IMR-90 (cell line): ENCODE data around the gene ESR1. TPM values are rescaled to one million over a fixed set of nuclear protein-coding genes. Genes with fewer than 3 reads are reported as not detected.

Experiments used
- ATAC-seq: fragments of 200-7000 bp; cut with Tn5 transposase; 2 replicates; pipeline ENCODE4 v1.9.1; 2020; ENCODE audit warnings: low read depth, mild to moderate bottlenecking, moderate library complexity
- BruUV-seq: library from RNA; stranded (reverse); fragments of 400-500 nt; replicated peaks from 2 replicates; lab custom pipeline; 2021; lab: Mats Ljungman, UMichigan
- CTCF ChIA-PET: fragments of 300-600 bp; formaldehyde crosslinking; extraction: SDS; loops from one replicate; lab custom pipeline; 2021; ENCODE audit warnings: antibody characterized with exemption; lab: Yijun Ruan, JAX
- POLR2A ChIA-PET: fragments of 300-600 bp; sonication (Branson Sonifier 250); formaldehyde crosslinking; loops from one replicate; lab custom pipeline; 2022; ENCODE audit warnings: antibody characterized with exemption; ENCODE audit not compliant: unreplicated experiment; lab: Charles Lee
- DNase-seq: peaks from one replicate; pipeline ENCODE4 v3.0.0; 2013
- H2AFZ ChIP-seq: replicated peaks from 2 replicates; pipeline ENCODE3; 2013; ENCODE audit warnings: low read length, mild to moderate bottlenecking; ENCODE audit not compliant: poor library complexity
- H2AK5ac ChIP-seq: 2 replicates; pipeline ENCODE4 v1.6.1; 2013; ENCODE audit warnings: low read depth, low read length, inconsistent platforms
- H2AK9ac ChIP-seq: replicated peaks from 2 replicates; pipeline ENCODE3; 2013; ENCODE audit warnings: mild to moderate bottlenecking, low read depth, low read length, moderate library complexity; ENCODE audit not compliant: poor library complexity
- H2BK120ac ChIP-seq: 2 replicates; pipeline ENCODE4 v1.6.1; 2013; ENCODE audit warnings: low read depth, low read length, inconsistent platforms
- H2BK15ac ChIP-seq: 3 replicates; pipeline ENCODE4 v1.6.1; 2013; ENCODE audit warnings: low read depth, low read length, inconsistent platforms
- H2BK20ac ChIP-seq: 2 replicates; pipeline ENCODE4 v1.6.1; 2013; ENCODE audit warnings: low read depth, mild to moderate bottlenecking, inconsistent platforms, low read length, moderate library complexity
- H2BK5ac ChIP-seq: 2 replicates; pipeline ENCODE4 v1.6.1; 2013; ENCODE audit warnings: mild to moderate bottlenecking, low read depth, low read length, inconsistent platforms; ENCODE audit not compliant: poor library complexity, severe bottlenecking
- H3K14ac ChIP-seq: replicated peaks from 2 replicates; pipeline ENCODE4 v1.6.1; 2013; ENCODE audit warnings: low read depth, low read length, inconsistent platforms
- H3K18ac ChIP-seq: 2 replicates; pipeline ENCODE4 v1.6.1; 2013; ENCODE audit warnings: low read depth, low read length, control low read depth
- H3K23ac ChIP-seq: 2 replicates; pipeline ENCODE4 v1.6.1; 2013; ENCODE audit warnings: low read depth, low read length, inconsistent platforms
- H3K27ac ChIP-seq: 2 replicates; pipeline ENCODE4 v1.5.1; 2013; ENCODE audit warnings: mild to moderate bottlenecking, control low read depth, low read length; ENCODE audit not compliant: insufficient read depth
- H3K27me3 ChIP-seq: 2 replicates; pipeline ENCODE4 v1.6.1; 2013; ENCODE audit warnings: low read length; ENCODE audit not compliant: control insufficient read depth, insufficient read depth
- H3K36me3 ChIP-seq: 2 replicates; pipeline ENCODE4 v1.6.1; 2013; ENCODE audit warnings: low read length, mixed read lengths; ENCODE audit not compliant: control insufficient read depth, insufficient read depth
- H3K4ac ChIP-seq: 2 replicates; pipeline ENCODE4 v1.6.1; 2013; ENCODE audit warnings: low read depth, low read length, inconsistent platforms
- H3K4me1 ChIP-seq: 2 replicates; pipeline ENCODE4 v1.6.1; 2013; ENCODE audit warnings: low read length, mixed read lengths; ENCODE audit not compliant: control insufficient read depth, insufficient read depth
- H3K4me2 ChIP-seq: 2 replicates; pipeline ENCODE4 v1.6.1; 2013; ENCODE audit warnings: low read depth, mild to moderate bottlenecking, control low read depth, low read length, moderate library complexity
- H3K4me3 ChIP-seq: 2 replicates; pipeline ENCODE4 v1.5.1; 2013; ENCODE audit warnings: low read depth, mild to moderate bottlenecking, control low read depth, low read length, moderate library complexity; ENCODE audit not compliant: insufficient read depth
- H3K56ac ChIP-seq: 2 replicates; pipeline ENCODE4 v1.6.1; 2013; ENCODE audit warnings: low read length, inconsistent platforms; ENCODE audit not compliant: insufficient read depth; ENCODE audit errors: extremely low read depth
- H3K79me1 ChIP-seq, 2 experiments: 2 replicates each; pipeline ENCODE4 v1.6.1; 2013; ENCODE audit warnings: low read length in 2 of 2, inconsistent platforms in 1 of 2, low read depth in 1 of 2
- H3K9ac ChIP-seq: 2 replicates; pipeline ENCODE4 v1.6.1; 2013; ENCODE audit warnings: low read depth, low read length, control low read depth
- H3K9me1 ChIP-seq: 2 replicates; pipeline ENCODE4 v1.6.1; 2013; ENCODE audit warnings: low read length, inconsistent platforms; ENCODE audit not compliant: insufficient read depth
- H3K9me3 ChIP-seq: 2 replicates; pipeline ENCODE4 v1.6.1; 2013; ENCODE audit warnings: low read length; ENCODE audit not compliant: control insufficient read depth, insufficient read depth
- H4K20me1 ChIP-seq: 2 replicates; pipeline ENCODE4 v1.6.1; 2013; ENCODE audit warnings: low read length, inconsistent platforms; ENCODE audit not compliant: insufficient read depth
- H4K5ac ChIP-seq: 2 replicates; pipeline ENCODE4 v1.6.1; 2013; ENCODE audit warnings: mild to moderate bottlenecking, low read depth, low read length, control low read depth
- H4K8ac ChIP-seq, 2 experiments: 2 replicates each; pipeline ENCODE4 v1.6.1; 2013; ENCODE audit warnings: low read depth in 2 of 2, low read length in 2 of 2, control low read depth in 1 of 2, inconsistent platforms in 1 of 2
- H4K91ac ChIP-seq: 2 replicates; pipeline ENCODE4 v1.6.1; 2013; ENCODE audit warnings: low read depth, low read length, inconsistent platforms; ENCODE audit not compliant: insufficient read depth
- MAFK ChIP-seq: IDR thresholded peaks from 2 replicates; pipeline ENCODE4 v1.6.1; 2012; ENCODE audit warnings: low read depth, low read length, improper control_type of control experiment
- MAZ ChIP-seq: IDR thresholded peaks from 2 replicates; pipeline ENCODE4 v1.6.1; 2012; ENCODE audit warnings: low read depth, mild to moderate bottlenecking, low read length, improper control_type of control experiment, moderate library complexity, borderline replicate concordance
- RAD21 ChIP-seq: IDR thresholded peaks from 2 replicates; pipeline ENCODE4 v1.6.1; 2012; ENCODE audit warnings: low read length, improper control_type of control experiment
- RCOR1 ChIP-seq: IDR thresholded peaks from 2 replicates; pipeline ENCODE4 v1.6.1; 2012; ENCODE audit warnings: mild to moderate bottlenecking, low read length, improper control_type of control experiment; ENCODE audit not compliant: insufficient replicate concordance
- SMC3 ChIP-seq: fragments of 150-350 bp; IDR thresholded peaks from 2 replicates; pipeline ENCODE4 v1.6.1; 2016; ENCODE audit warnings: low read depth, mild to moderate bottlenecking, antibody characterized with exemption, low read length, moderate library complexity
- WGBS, 2 experiments: methylation state at CpG; one replicate each; pipeline versions ENCODE4 v1.1.5 to v1.1.7; 2013; ENCODE audit warnings: missing lambda C conversion rate in 2 of 2; ENCODE audit not compliant: insufficient read length in 1 of 2; ENCODE audit errors: extremely low coverage in 2 of 2; 5-methylcytosine and 5-hydroxymethylcytosine counted together
- dilution Hi-C: fragments of 300-500 bp; cut with HindIII; formaldehyde crosslinking; loops from one replicate; pipeline ENCODE4 v1.14.3; 2018; ENCODE audit warnings: low sequenced_read_pairs; ENCODE audit not compliant: unreplicated experiment
- in situ Hi-C: fragments of 300-500 bp; cut with MboI; formaldehyde crosslinking; loops from 3 replicates; pipeline ENCODE4 v1.14.3; 2019; ENCODE audit warnings: low sequenced_read_pairs, inconsistent platforms, mixed read lengths
- intact Hi-C: fragments of 100-400 bp; cut with micrococcal nuclease; formaldehyde crosslinking; loops from 2 replicates; pipeline ENCODE4 v1.10.0; 2022
- polyA plus RNA-seq, 3 experiments: library from polyadenylated mRNA; depleted of rRNA; stranded (reverse); fragments of >200 nt; gene quantifications; 2 replicates each; pipeline ENCODE4 v1.2.3, GENCODE V29; 2012; ENCODE audit warnings: low replicate concordance in 1 of 3
- total RNA-seq: library from RNA; depleted of rRNA; stranded (reverse); fragments of >200 nt; gene quantifications from 2 replicates; pipeline ENCODE4 v1.2.3, GENCODE V29; 2012
- TF ChIP-seq, protein P1 (sequence below): fragments of 150-350 bp; IDR thresholded peaks from 2 replicates; pipeline ENCODE4 v1.6.1; 2016; ENCODE audit warnings: low read depth, mild to moderate bottlenecking, low read length, moderate library complexity, borderline replicate concordance
- TF ChIP-seq, protein P2 (sequence below): conservative IDR thresholded peaks from 2 replicates; pipeline ENCODE4 v1.5.1; 2012; ENCODE audit warnings: mild to moderate bottlenecking, low read depth, low read length, improper control_type of control experiment

Gene ESR1
- total and polyA plus RNA-seq, 2 of the 4 experiments (the other 2 are of a cell fraction), result not detected

DNA sequence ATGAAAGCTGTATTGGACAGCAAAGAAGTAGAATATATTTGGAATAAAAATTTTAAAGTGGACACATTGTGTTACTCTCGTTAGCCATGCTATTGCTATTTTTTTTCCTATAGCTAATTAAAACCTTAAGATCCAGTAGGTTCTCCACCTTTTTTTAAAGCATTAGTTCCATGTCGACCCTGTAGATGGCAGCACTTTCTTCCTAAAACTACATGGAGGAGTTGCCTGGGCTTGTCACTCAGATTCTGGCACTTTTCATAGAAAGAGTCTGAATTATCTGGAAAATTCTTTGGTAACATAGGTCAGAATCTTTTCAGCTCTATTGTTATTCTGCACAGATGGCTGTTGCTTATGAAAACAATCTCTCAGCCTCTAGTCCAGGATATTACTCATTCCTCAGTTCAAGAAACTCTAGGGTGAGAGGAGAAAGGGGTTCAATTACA is 42.0 kb upstream of the ESR1 start:
- Histone ChIP-seq H3K79me1 (no peaks in the 10 kb centered on the region), H3K4ac (no peak overlapping the region), H4K8ac (no peak overlapping the region), H2AK5ac (no peak overlapping the region), H3K4me2 (no peak overlapping the region), H3K14ac (no peak overlapping the region), H3K27me3 (no peaks in the 10 kb centered on the region), H2BK120ac (no peak overlapping the region), H2BK20ac (no peak overlapping the region), H4K91ac (no peak overlapping the region), H3K36me3 (no peaks in the 10 kb centered on the region), H3K56ac (no peak overlapping the region), H2BK15ac (no peak overlapping the region), H2AK9ac (no peak overlapping the region), H3K27ac (no peak overlapping the region), H3K4me3 (no peak overlapping the region), H3K4me1 (0 out of 2 replicates have a peak, but pooled peaks cover 1% of the 10 kb centered on the region), H3K18ac (0 out of 2 replicates have a peak overlapping the region, but pooled peaks have one; percentile 12), H4K20me1 (no peaks in the 10 kb centered on the region), H2BK5ac (peak overlapping the region; percentile 10), H3K9ac (no peak overlapping the region), H3K9me1 (no peaks in the 10 kb centered on the region), H2AFZ (no peak overlapping the region), H4K5ac (no peak overlapping the region), H3K9me3 (no peaks in the 10 kb centered on the region), H3K23ac (no peak overlapping the region)
- in situ Hi-C loops (loop anchor here (10.0 kb wide), 1 partner anchor 499 kb away; no protein-coding TSS in a partner anchor), dilution Hi-C loops (no loop called here), intact Hi-C loops (loop anchor here (1.0 to 10.0 kb wide), 2 partner anchors 359 to 439 kb away; no protein-coding TSS in a partner anchor)
- ATAC-seq (peak; percentile 70), DNase-seq (peak; percentile 77)
- no TSS peak for BruUV-seq
- POLR2A ChIA-PET, result no interaction called here
- WGBS, 2 experiments, result no CpG with 5 or more reads among the region's 2 CpGs
- CTCF ChIA-PET, result interaction anchor here (0.6 to 3.9 kb wide), 15 partner anchors 10 to 460 kb away, joined by 3 to 22 read pairs (median 3); no protein-coding TSS in a partner anchor
- TF ChIP-seq SMC3, result peak; percentile 40; the same call in 1 of the 2 replicates
- peak; percentile 62 for TF ChIP-seq RAD21
- no peak for TF ChIP-seq MAZ
- TF ChIP-seq RCOR1, result no peak
- TF ChIP-seq, protein P1, sequence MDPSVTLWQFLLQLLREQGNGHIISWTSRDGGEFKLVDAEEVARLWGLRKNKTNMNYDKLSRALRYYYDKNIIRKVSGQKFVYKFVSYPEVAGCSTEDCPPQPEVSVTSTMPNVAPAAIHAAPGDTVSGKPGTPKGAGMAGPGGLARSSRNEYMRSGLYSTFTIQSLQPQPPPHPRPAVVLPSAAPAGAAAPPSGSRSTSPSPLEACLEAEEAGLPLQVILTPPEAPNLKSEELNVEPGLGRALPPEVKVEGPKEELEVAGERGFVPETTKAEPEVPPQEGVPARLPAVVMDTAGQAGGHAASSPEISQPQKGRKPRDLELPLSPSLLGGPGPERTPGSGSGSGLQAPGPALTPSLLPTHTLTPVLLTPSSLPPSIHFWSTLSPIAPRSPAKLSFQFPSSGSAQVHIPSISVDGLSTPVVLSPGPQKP, result no peak
- no peak for TF ChIP-seq MAFK
- TF ChIP-seq, protein P2, sequence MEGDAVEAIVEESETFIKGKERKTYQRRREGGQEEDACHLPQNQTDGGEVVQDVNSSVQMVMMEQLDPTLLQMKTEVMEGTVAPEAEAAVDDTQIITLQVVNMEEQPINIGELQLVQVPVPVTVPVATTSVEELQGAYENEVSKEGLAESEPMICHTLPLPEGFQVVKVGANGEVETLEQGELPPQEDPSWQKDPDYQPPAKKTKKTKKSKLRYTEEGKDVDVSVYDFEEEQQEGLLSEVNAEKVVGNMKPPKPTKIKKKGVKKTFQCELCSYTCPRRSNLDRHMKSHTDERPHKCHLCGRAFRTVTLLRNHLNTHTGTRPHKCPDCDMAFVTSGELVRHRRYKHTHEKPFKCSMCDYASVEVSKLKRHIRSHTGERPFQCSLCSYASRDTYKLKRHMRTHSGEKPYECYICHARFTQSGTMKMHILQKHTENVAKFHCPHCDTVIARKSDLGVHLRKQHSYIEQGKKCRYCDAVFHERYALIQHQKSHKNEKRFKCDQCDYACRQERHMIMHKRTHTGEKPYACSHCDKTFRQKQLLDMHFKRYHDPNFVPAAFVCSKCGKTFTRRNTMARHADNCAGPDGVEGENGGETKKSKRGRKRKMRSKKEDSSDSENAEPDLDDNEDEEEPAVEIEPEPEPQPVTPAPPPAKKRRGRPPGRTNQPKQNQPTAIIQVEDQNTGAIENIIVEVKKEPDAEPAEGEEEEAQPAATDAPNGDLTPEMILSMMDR, result peak; percentile 70
